AG04449 (cell line): ENCODE data around the gene NDUFS5.
"Not testable (repeated sequence)": the region's sequence is repeated elsewhere in the genome, so short reads cannot be mapped to it uniquely, and the experiment has no call there.

ENCODE experiments used
- CTCF ChIA-PET: fragments of 350-600 bp; formaldehyde crosslinking; extraction: SDS; loops from one replicate; lab custom pipeline; 2021; ENCODE audit warnings: antibody characterized with exemption; lab: Yijun Ruan, JAX
- POLR2A ChIA-PET: fragments of 400-600, 350-600 bp; formaldehyde crosslinking; extraction: SDS; loops from one replicate; lab custom pipeline; 2020; ENCODE audit warnings: antibody characterized with exemption, inconsistent platforms; lab: Yijun Ruan, JAX
- DNase-seq: peaks from one replicate; pipeline ENCODE4 v3.0.0-alpha.2; 2010; ENCODE audit warnings: low read depth, low spot score
- H3K4me3 ChIP-seq: 2 replicates; pipeline ENCODE4 v1.5.1; 2011; ENCODE audit warnings: low read depth, mild to moderate bottlenecking, control low read depth, low read length
- CTCF ChIP-seq: IDR thresholded peaks from one replicate; pipeline ENCODE4 v1.5.1; 2011; ENCODE audit warnings: mild to moderate bottlenecking, moderate library complexity, low read length, control low read depth, inconsistent platforms; ENCODE audit not compliant: insufficient read depth; ENCODE audit errors: missing control alignments

NDUFS5 gene

GRCh38 chr1:39026051-39026865 is at the start of gene NDUFS5:
Gene NDUFS5 (plus strand): TSS chr1:39026350. CDS start chr1:39028725, 2,375 bp downstream.
- peak; percentile 58 for DNase-seq
- peak within 1 kb of the TSS; percentile 87 for H3K4me3 ChIP-seq
- no peak for TF ChIP-seq CTCF
- CTCF ChIA-PET = interaction anchor here (1.1 to 1.8 kb wide), 3 partner anchors 34 to 73 kb away, joined by 3 to 10 read pairs (median 4); no protein-coding TSS in a partner anchor
- POLR2A ChIA-PET = interaction anchor here (0.6 to 1.8 kb wide), 10 partner anchors 10 to 166 kb away, joined by 3 to 9 read pairs (median 4); no protein-coding TSS in a partner anchor

- H3K4me3 ChIP-seq, CTCF ChIA-PET: not testable (repeated sequence)
These were observed 48.5 kb upstream of the NDUFS5 start for GRCh38 chr1:38977399-38978244.

GRCh38 chr1:38978245-38978542 is 48.0 kb upstream of the NDUFS5 start:
- H3K4me3 ChIP-seq, CTCF ChIA-PET, POLR2A ChIA-PET, DNase-seq: not testable (repeated sequence)

More at GRCh38 chr1:38977399-38978244, 48.5 kb upstream of the NDUFS5 start:
- DNase-seq, POLR2A ChIA-PET: not testable (repeated sequence)

- DNase-seq, POLR2A ChIA-PET, H3K4me3 ChIP-seq, CTCF ChIA-PET: not testable (repeated sequence)
These were observed 46.8 kb upstream of the NDUFS5 start for GRCh38 chr1:38979380-38979779.

- no peak for DNase-seq
- ChIA-PET POLR2A (interaction anchor here (1.5 kb wide), 1 partner anchor 36 kb away, joined by 6 read pairs; the partner anchor contains the start of gene NDUFS5), CTCF (interaction anchor here (0.7 kb wide), 1 partner anchor 102 kb away, joined by 3 read pairs; no protein-coding TSS in a partner anchor)
- H3K4me3 ChIP-seq = no peak overlapping the region
- no peak for TF ChIP-seq CTCF
These were observed 36.2 kb upstream of the NDUFS5 start for GRCh38 chr1:38989979-38990378.

GRCh38 chr1:38990386-38990737 is 35.8 kb upstream of the NDUFS5 start:
- DNase-seq = no peak
- ChIA-PET CTCF (interaction anchor here (0.7 kb wide), 1 partner anchor 102 kb away, joined by 3 read pairs; no protein-coding TSS in a partner anchor), POLR2A (interaction anchor here (1.5 kb wide), 1 partner anchor 36 kb away, joined by 6 read pairs; the partner anchor contains the start of gene NDUFS5)
- TF ChIP-seq CTCF = no peak
- peak overlapping the region; percentile 63 for H3K4me3 ChIP-seq

- peak within 1 kb of the TSS; percentile 86 for H3K4me3 ChIP-seq
- peak; percentile 75 for DNase-seq
- no peak for TF ChIP-seq CTCF
- POLR2A ChIA-PET = interaction anchor here (1.5 kb wide), 1 partner anchor 35 kb away, joined by 6 read pairs; the partner anchor contains the start of gene NDUFS5
- CTCF ChIA-PET = interaction anchor here (0.7 kb wide), 1 partner anchor 101 kb away, joined by 3 read pairs; no protein-coding TSS in a partner anchor
These were observed 35.2 kb upstream of the NDUFS5 start, which contains the start of gene AKIRIN1 for GRCh38 chr1:38990738-38991637. Gene AKIRIN1 (plus strand): TSS chr1:38991276. CDS start chr1:38991381, 105 bp downstream.
